ENCODE measurements around the gene CDK5RAP3. TPM values are rescaled to one million over a fixed set of nuclear protein-coding genes. Genes with fewer than 3 reads are reported as not detected.
A peak's percentile ranks its signal among the peaks of the same experiment; 100 is the strongest.

CDK5RAP3 gene
- total RNA-seq, 1 donor from 2014 or later = 301 TPM

GRCh38 chr17:48002916-48003416 is 32.1 kb downstream of the CDK5RAP3 start:
- H3K36me3 Mint-ChIP-seq (ENCODE audit: low read depth) = peaks cover 3% of the 10 kb centered on the region
- peaks cover 3% of the 10 kb centered on the region for H3K27me3 Mint-ChIP-seq (ENCODE audit: low read depth)
- peak overlapping the region; percentile 68 for H3K4me3 Mint-ChIP-seq
- no peak for DNase-seq (ENCODE audit: low read depth, low spot score)
- peak overlapping the region; percentile 98 for H3K27ac Mint-ChIP-seq (ENCODE audit: unreplicated experiment)
- no peak for TF ChIP-seq CTCF (conservative IDR thresholded peaks at IDR 0.05)
- no peaks in the 10 kb centered on the region for H3K9me3 Mint-ChIP-seq
- peaks cover 77% of the 10 kb centered on the region for H3K4me1 Mint-ChIP-seq

GRCh38 chr17:48003417-48004151 is 32.7 kb downstream of the CDK5RAP3 start:
- TF ChIP-seq CTCF (conservative IDR thresholded peaks at IDR 0.05) = no peak
- H3K36me3 Mint-ChIP-seq (ENCODE audit: low read depth) = peaks cover 4% of the 10 kb centered on the region
- peaks cover 3% of the 10 kb centered on the region for H3K27me3 Mint-ChIP-seq (ENCODE audit: low read depth)
- peak overlapping the region; percentile 68 for H3K4me3 Mint-ChIP-seq
- DNase-seq (ENCODE audit: low read depth, low spot score) = no peak
- peaks cover 3% of the 10 kb centered on the region for H3K9me3 Mint-ChIP-seq
- H3K27ac Mint-ChIP-seq (ENCODE audit: unreplicated experiment) = peak overlapping the region; percentile 98
- H3K4me1 Mint-ChIP-seq = peaks cover 78% of the 10 kb centered on the region

GRCh38 chr17:48004983-48005382 is 34.1 kb downstream of the CDK5RAP3 start:
- Mint-ChIP-seq H3K4me3 (peak overlapping the region; percentile 51), H3K27ac (ENCODE audit: unreplicated experiment) (peak overlapping the region; percentile 98), H3K9me3 (peaks cover 4% of the 10 kb centered on the region), H3K27me3 (ENCODE audit: low read depth) (peaks cover 3% of the 10 kb centered on the region), H3K4me1 (peaks cover 78% of the 10 kb centered on the region), H3K36me3 (ENCODE audit: low read depth) (peaks cover 2% of the 10 kb centered on the region)
- no peak for TF ChIP-seq CTCF (conservative IDR thresholded peaks at IDR 0.05)
- DNase-seq (ENCODE audit: low read depth, low spot score) = no peak

GRCh38 chr17:48006936-48007709 is 36.2 kb downstream of the CDK5RAP3 start:
- TF ChIP-seq CTCF (conservative IDR thresholded peaks at IDR 0.05) = no peak
- DNase-seq (ENCODE audit: low read depth, low spot score) = no peak
- Mint-ChIP-seq H3K4me3 (peak overlapping the region; percentile 65), H3K27me3 (ENCODE audit: low read depth) (peaks cover 3% of the 10 kb centered on the region), H3K27ac (ENCODE audit: unreplicated experiment) (peak overlapping the region; percentile 90), H3K4me1 (peaks cover 84% of the 10 kb centered on the region), H3K9me3 (peaks cover 4% of the 10 kb centered on the region), H3K36me3 (ENCODE audit: low read depth) (peaks cover 2% of the 10 kb centered on the region)

- TF ChIP-seq CTCF (conservative IDR thresholded peaks at IDR 0.05) = no peak
- H3K4me1 Mint-ChIP-seq = peaks cover 82% of the 10 kb centered on the region
- H3K27ac Mint-ChIP-seq (ENCODE audit: unreplicated experiment) = no peak overlapping the region
- H3K27me3 Mint-ChIP-seq (ENCODE audit: low read depth) = no peaks in the 10 kb centered on the region
- H3K9me3 Mint-ChIP-seq = peaks cover 4% of the 10 kb centered on the region
- H3K36me3 Mint-ChIP-seq (ENCODE audit: low read depth) = peaks cover 2% of the 10 kb centered on the region
- peak overlapping the region; percentile 75 for H3K4me3 Mint-ChIP-seq
- no peak for DNase-seq (ENCODE audit: low read depth, low spot score)
These were observed 39.3 kb downstream of the CDK5RAP3 start for GRCh38 chr17:48010193-48010592.

All from neural crest cell (in vitro differentiated cells).